ENCODE measurements around the gene WDR73. TPM values are rescaled to one million over a fixed set of nuclear protein-coding genes. Genes with fewer than 3 reads are reported as not detected.
A peak's percentile ranks its signal among the peaks of the same experiment; 100 is the strongest.

Gene WDR73
- polyA plus RNA-seq, 1 experiment, result 18.7 TPM

GRCh38 chr15:84658788-84659411, 4.8 kb upstream of the WDR73 start:
- no peak for DNase-seq (ENCODE audit: low read depth, low spot score)
- TF ChIP-seq CTCF (IDR thresholded peaks at IDR 0.05; ENCODE audit: low read depth, low read length), result no peak
- Histone ChIP-seq H3K4me3 (ENCODE audit: low read depth, low read length) (no peak overlapping the region), H3K27me3 (ENCODE audit: control insufficient read depth, insufficient read depth, low read length) (no peaks in the 10 kb centered on the region), H3K27ac (ENCODE audit: low read depth, low read length) (peak overlapping the region; percentile 73), H3K9me3 (ENCODE audit: control insufficient read depth, insufficient read depth, low read length) (no peaks in the 10 kb centered on the region)
- ChIA-PET CTCF (interaction anchor here (0.5 to 2.0 kb wide), 33 partner anchors 8 to 752 kb away, joined by 3 to 16 read pairs (median 4); partner anchors contain the start of gene SEC11A), POLR2A (interaction anchor here (0.6 to 1.3 kb wide), 4 partner anchors 28 to 253 kb away, joined by 3 to 6 read pairs (median 4); no protein-coding TSS in a partner anchor)

- ChIA-PET CTCF (interaction anchor here (0.5 to 2.0 kb wide), 31 partner anchors 8 to 751 kb away, joined by 3 to 16 read pairs (median 5); partner anchors contain the start of gene SEC11A), POLR2A (interaction anchor here (0.6 to 1.3 kb wide), 3 partner anchors 58 to 816 kb away, joined by 3 to 6 read pairs (median 5); no protein-coding TSS in a partner anchor)
- Histone ChIP-seq H3K27me3 (ENCODE audit: control insufficient read depth, insufficient read depth, low read length) (no peaks in the 10 kb centered on the region), H3K4me3 (ENCODE audit: low read depth, low read length) (peak within 1 kb of the TSS; percentile 58), H3K9me3 (ENCODE audit: control insufficient read depth, insufficient read depth, low read length) (no peaks in the 10 kb centered on the region), H3K27ac (ENCODE audit: low read depth, low read length) (peak within 1 kb of the TSS; percentile 73)
- peak; percentile 72 for TF ChIP-seq CTCF (IDR thresholded peaks at IDR 0.05; ENCODE audit: low read depth, low read length)
- no peak for DNase-seq (ENCODE audit: low read depth, low spot score)
Observed at GRCh38 chr15:84658080-84658787, 4.2 kb upstream of the WDR73 start, which contains the start of gene NMB. NMB (minus strand) TSS chr15:84658199; CDS start chr15:84658152, 47 bp downstream.

GRCh38 chr15:84657748-84658079, 3.6 kb upstream of the WDR73 start:
- ChIA-PET CTCF (interaction anchor here (1.0 to 1.4 kb wide), 2 partner anchors 27 to 30 kb away, joined by 3 to 6 read pairs; no protein-coding TSS in a partner anchor), POLR2A (interaction anchor here (1.3 kb wide), 1 partner anchor 59 kb away, joined by 6 read pairs; no protein-coding TSS in a partner anchor)
- Histone ChIP-seq H3K4me3 (ENCODE audit: low read depth, low read length) (peak overlapping the region; percentile 58), H3K27ac (ENCODE audit: low read depth, low read length) (no peak overlapping the region), H3K9me3 (ENCODE audit: control insufficient read depth, insufficient read depth, low read length) (no peaks in the 10 kb centered on the region), H3K27me3 (ENCODE audit: control insufficient read depth, insufficient read depth, low read length) (no peaks in the 10 kb centered on the region)
- TF ChIP-seq CTCF (IDR thresholded peaks at IDR 0.05; ENCODE audit: low read depth, low read length), result no peak
- no peak for DNase-seq (ENCODE audit: low read depth, low spot score)

GRCh38 chr15:84656972-84657371, 2.9 kb upstream of the WDR73 start:
- Histone ChIP-seq H3K9me3 (ENCODE audit: control insufficient read depth, insufficient read depth, low read length) (no peaks in the 10 kb centered on the region), H3K4me3 (ENCODE audit: low read depth, low read length) (no peak overlapping the region), H3K27me3 (ENCODE audit: control insufficient read depth, insufficient read depth, low read length) (no peaks in the 10 kb centered on the region), H3K27ac (ENCODE audit: low read depth, low read length) (no peak overlapping the region)
- ChIA-PET CTCF (interaction anchor here (1.0 to 2.6 kb wide), 4 partner anchors 29 to 271 kb away, joined by 3 to 12 read pairs (median 4); no protein-coding TSS in a partner anchor), POLR2A (interaction anchor here (0.6 kb wide), 1 partner anchor 54 kb away, joined by 4 read pairs; no protein-coding TSS in a partner anchor)
- TF ChIP-seq CTCF (IDR thresholded peaks at IDR 0.05; ENCODE audit: low read depth, low read length), result no peak
- DNase-seq (ENCODE audit: low read depth, low spot score), result no peak

All from AG04450 (cell line).